Right lobe of liver (tissue), 6 donors: ENCODE data around the gene DUSP7. TPM values are rescaled to one million over a fixed set of nuclear protein-coding genes. Genes with fewer than 3 reads are reported as not detected.

Source experiments
- ATAC-seq, 4 donors: fragments of 200-7000 bp; cut with Tn5 transposase; one replicate each; pipeline ENCODE4 v1.9.1; 2020; ENCODE audit warnings: mild to moderate bottlenecking in 4 of 4, moderate library complexity in 4 of 4
- DNase-seq, 3 donors: peaks; one replicate each; pipeline ENCODE4 v3.0.0-alpha.2; 2020
- H3K27ac ChIP-seq, 3 donors: fragments of 200-600 bp; one replicate each; pipeline ENCODE4 v1.8.0; 2022
- H3K27me3 ChIP-seq, 2 donors: fragments of 200-600 bp; one replicate each; pipeline ENCODE4 v1.8.0; 2022
- H3K36me3 ChIP-seq, 4 donors: fragments of 200-600 bp; sonication (generic) in 1 of 4; one replicate each; pipeline versions ENCODE4 v1.5.1 to v1.8.0; 2017 to 2022; ENCODE audit warnings: control low read depth in 1 of 4
- H3K4me1 ChIP-seq, 4 donors: fragments of 200-600 bp; sonication (generic) in 1 of 4; one replicate each; pipeline versions ENCODE4 v1.5.1 to v1.8.0; 2017 to 2022; ENCODE audit warnings: control low read depth in 1 of 4
- H3K4me3 ChIP-seq, 3 donors: fragments of 200-600 bp; one replicate each; pipeline ENCODE4 v1.8.0; 2022
- H3K9me3 ChIP-seq, 4 donors: fragments of 200-600 bp; sonication (generic) in 1 of 4; one replicate each; pipeline versions ENCODE4 v1.5.1 to v1.8.0; 2017 to 2022; ENCODE audit warnings: control low read depth in 1 of 4
- CTCF ChIP-seq, 4 donors: fragments of 200-600 bp in 3 of 4; fragments of 450-650 bp in 1 of 4; IDR thresholded peaks; one replicate each; pipeline versions ENCODE4 v1.5.1 to v1.8.0; 2016 to 2022; ENCODE audit warnings: antibody characterized with exemption in 4 of 4, mild to moderate bottlenecking in 2 of 4
- POLR2A ChIP-seq: fragments of 450-650 bp; IDR thresholded peaks from one replicate; pipeline ENCODE4 v1.6.1; 2017; ENCODE audit warnings: antibody characterized with exemption, mild to moderate bottlenecking
- WGBS: methylation state at CpG from one replicate; pipeline ENCODE4 v1.1.6; 2018; ENCODE audit warnings: low coverage, low lambda C conversion rate; ENCODE audit not compliant: insufficient coverage; ENCODE audit errors: missing lambda C conversion rate; 5-methylcytosine and 5-hydroxymethylcytosine counted together
- intact Hi-C, 2 donors: fragments of 100-400 bp; cut with DNase I; formaldehyde crosslinking; loops; one replicate each; pipeline versions ENCODE4 v1.11.2 to v1.14.1; 2022
- total RNA-seq, 6 experiments: library from RNA; depleted of rRNA in 2 of 6; stranded (reverse); fragments of >200 nt in 2 of 6; fragmentation: NEBNext Ultra II Directional in 3 of 6; extraction: Animal tissue kit (Norgen Biotek cat#: 25700) in 3 of 6; gene quantifications; one replicate each; pipeline versions ENCODE4 v1.1.0 to v1.2.4, GENCODE V29; 2016 to 2023
- donor health status: DM: no; HTN: yes; CAD: no.
- donor health status: DM: no; HTN: no; CAD: no.
- donor health status: DM: no; HTN: no; CAD: no.
- donor health status: DM: no; HTN: yes; CAD: no.
- donor health status: DM: no; HTN: yes; CAD: no.

DUSP7 gene
- total RNA-seq, 6 experiments from 2014 or later, result 3.0 to 4.2 (median 3.5) TPM

- H3K4me3 ChIP-seq, result no peak overlapping the region
- no CpG with 5 or more reads among the region's 17 CpGs for WGBS
- H3K4me1 ChIP-seq, result no peaks in the 10 kb centered on the region
- H3K36me3 ChIP-seq, result no peaks in the 10 kb centered on the region
- no peaks in the 10 kb centered on the region for H3K27me3 ChIP-seq
- ATAC-seq, result peak in 1 of 4 donors; percentile 25
- TF ChIP-seq CTCF (IDR thresholded peaks at IDR 0.05) (no peak), POLR2A (no peak)
- H3K9me3 ChIP-seq, result no peaks in the 10 kb centered on the region
- H3K27ac ChIP-seq, result no peak overlapping the region
- DNase-seq, result no peak
- intact Hi-C loops, result no loop called here
These were observed 36.9 kb downstream of the DUSP7 start for GRCh38 chr3:52019352-52020080.

GRCh38 chr3:52018319-52019000, 37.9 kb downstream of the DUSP7 start:
- ATAC-seq (no peak), DNase-seq (no peak)
- Histone ChIP-seq H3K27me3 (no peaks in the 10 kb centered on the region), H3K4me1 (no peaks in the 10 kb centered on the region), H3K9me3 (no peaks in the 10 kb centered on the region), H3K27ac (no peak overlapping the region), H3K4me3 (no peak overlapping the region), H3K36me3 (no peaks in the 10 kb centered on the region)
- intact Hi-C loops, result no loop called here
- 60% methylated on average over 2 of the region's 21 CpGs for WGBS
- TF ChIP-seq CTCF (IDR thresholded peaks at IDR 0.05), result no peak
- no peak for TF ChIP-seq POLR2A

GRCh38 chr3:52017586-52017985, 38.8 kb downstream of the DUSP7 start:
- H3K4me1 ChIP-seq, result no peaks in the 10 kb centered on the region
- TF ChIP-seq POLR2A, result no peak
- TF ChIP-seq CTCF (IDR thresholded peaks at IDR 0.05), result no peak
- H3K9me3 ChIP-seq, result no peaks in the 10 kb centered on the region
- ATAC-seq (peak; percentile 6 to 26 (median 17)), DNase-seq (no peak)
- intact Hi-C loops, result no loop called here
- no peak overlapping the region for H3K27ac ChIP-seq
- 88% methylated on average over 5 of the region's 11 CpGs for WGBS
- no peaks in the 10 kb centered on the region for H3K27me3 ChIP-seq
- H3K4me3 ChIP-seq, result no peak overlapping the region
- no peaks in the 10 kb centered on the region for H3K36me3 ChIP-seq

GRCh38 chr3:52015438-52016228, 40.7 kb downstream of the DUSP7 start:
- H3K4me1 ChIP-seq, result no peaks in the 10 kb centered on the region
- ATAC-seq (no peak), DNase-seq (no peak)
- TF ChIP-seq CTCF (IDR thresholded peaks at IDR 0.05) (no peak), POLR2A (no peak)
- intact Hi-C loops, result no loop called here
- no peak overlapping the region for H3K27ac ChIP-seq
- no peak overlapping the region for H3K4me3 ChIP-seq
- no peaks in the 10 kb centered on the region for H3K36me3 ChIP-seq
- H3K9me3 ChIP-seq, result no peaks in the 10 kb centered on the region
- H3K27me3 ChIP-seq, result no peaks in the 10 kb centered on the region
- WGBS, result 78% methylated on average over 3 of the region's 13 CpGs
